Measurements from ENCODE around the gene UGT8.
A peak's percentile ranks its signal among the peaks of the same experiment; 100 is the strongest.

UGT8 gene

GRCh38 chr4:114595921-114596320 is 2.7 kb upstream of the UGT8 start:
- no peak overlapping the region for H3K4me3 ChIP-seq (ENCODE audit: control insufficient read depth, low read depth, low read length)
- TF ChIP-seq CTCF (conservative IDR thresholded peaks at IDR 0.05; ENCODE audit: control insufficient read depth, insufficient read depth, low read depth, low read length), result no peak

GRCh38 chr4:114597410-114598115 is 1.0 kb upstream of the UGT8 start:
- DNase-seq (ENCODE audit: low read depth), result no peak
- no peak overlapping the region for H3K4me3 ChIP-seq (ENCODE audit: control insufficient read depth, low read depth, low read length)
- TF ChIP-seq CTCF (conservative IDR thresholded peaks at IDR 0.05; ENCODE audit: control insufficient read depth, insufficient read depth, low read depth, low read length), result no peak

More at GRCh38 chr4:114595921-114596320, 2.7 kb upstream of the UGT8 start:
- DNase-seq (ENCODE audit: low read depth), result no peak

- no peak for DNase-seq (ENCODE audit: low read depth)
- no peak for TF ChIP-seq CTCF (conservative IDR thresholded peaks at IDR 0.05; ENCODE audit: control insufficient read depth, insufficient read depth, low read depth, low read length)
- H3K4me3 ChIP-seq (ENCODE audit: control insufficient read depth, low read depth, low read length), result peak overlapping the region; percentile 17
These were observed 760 bp downstream of the UGT8 start for GRCh38 chr4:114599231-114599902.

GRCh38 chr4:114599903-114600552 is 1.4 kb downstream of the UGT8 start:
- no peak for TF ChIP-seq CTCF (conservative IDR thresholded peaks at IDR 0.05; ENCODE audit: control insufficient read depth, insufficient read depth, low read depth, low read length)
- no peak overlapping the region for H3K4me3 ChIP-seq (ENCODE audit: control insufficient read depth, low read depth, low read length)
- no peak for DNase-seq (ENCODE audit: low read depth)

- no peak for DNase-seq (ENCODE audit: low read depth)
- no peak overlapping the region for H3K4me3 ChIP-seq (ENCODE audit: control insufficient read depth, low read depth, low read length)
- TF ChIP-seq CTCF (conservative IDR thresholded peaks at IDR 0.05; ENCODE audit: control insufficient read depth, insufficient read depth, low read depth, low read length), result no peak
These were observed 2.1 kb downstream of the UGT8 start for GRCh38 chr4:114600672-114601071.

GRCh38 chr4:114601304-114602052 is 2.9 kb downstream of the UGT8 start:
- no peak for DNase-seq (ENCODE audit: low read depth)
- TF ChIP-seq CTCF (conservative IDR thresholded peaks at IDR 0.05; ENCODE audit: control insufficient read depth, insufficient read depth, low read depth, low read length), result no peak
- H3K4me3 ChIP-seq (ENCODE audit: control insufficient read depth, low read depth, low read length), result no peak overlapping the region

Measured in fibroblast of mammary gland (primary cell).